Cerebellar cortex (tissue), 1 donor: Measurements from ENCODE around the gene FAM156B.
"Not testable (repeated sequence)": the region's sequence is repeated elsewhere in the genome, so short reads cannot be mapped to it uniquely, and the experiment has no call there.

ENCODE experiments used
- DNase-seq: peaks from one replicate; pipeline ENCODE4 v3.0.0-alpha.2; 2015; ENCODE audit warnings: low spot score

FAM156B gene

GRCh38 chrX:52896855-52897709, at the start of gene FAM156B:
Gene FAM156B, plus strand, starts transcription at chrX:52897330. Its CDS starts 9,896 bp downstream, at chrX:52907226.
- not testable (repeated sequence) for DNase-seq

- DNase-seq = no peak
Measured at GRCh38 chrX:52852110-52852860, 44.8 kb upstream of the FAM156B start.

GRCh38 chrX:52856991-52857525, 40.1 kb upstream of the FAM156B start:
- DNase-seq = not testable (repeated sequence)

- DNase-seq = no peak
Measured at GRCh38 chrX:52865343-52865998, 31.7 kb upstream of the FAM156B start.

- DNase-seq = no peak
Measured at GRCh38 chrX:52867610-52868348, 29.4 kb upstream of the FAM156B start, which contains the start of gene XAGE3. Gene XAGE3, minus strand, starts transcription at chrX:52868083. Its CDS starts 950 bp downstream, at chrX:52867133.

GRCh38 chrX:52870046-52870445, 27.1 kb upstream of the FAM156B start:
- no peak for DNase-seq

- DNase-seq = not testable (repeated sequence)
Measured at GRCh38 chrX:52873825-52874224, 23.3 kb upstream of the FAM156B start.

GRCh38 chrX:52874661-52875060, 22.5 kb upstream of the FAM156B start:
- no peak for DNase-seq

- not testable (repeated sequence) for DNase-seq
Measured at GRCh38 chrX:52875436-52875835, 21.7 kb upstream of the FAM156B start.

GRCh38 chrX:52876386-52876785, 20.7 kb upstream of the FAM156B start:
- not testable (repeated sequence) for DNase-seq

- DNase-seq = not testable (repeated sequence)
Measured at GRCh38 chrX:52887459-52887858, 9.7 kb upstream of the FAM156B start.

- not testable (repeated sequence) for DNase-seq
Measured at GRCh38 chrX:52888090-52888489, 9.0 kb upstream of the FAM156B start.

- not testable (repeated sequence) for DNase-seq
Measured at GRCh38 chrX:52896438-52896837, 692 bp upstream of the FAM156B start.

- DNase-seq = not testable (repeated sequence)
Measured at GRCh38 chrX:52905531-52905930, 8.4 kb downstream of the FAM156B start.

GRCh38 chrX:52906072-52906471, 8.9 kb downstream of the FAM156B start:
- not testable (repeated sequence) for DNase-seq

- not testable (repeated sequence) for DNase-seq
Measured at GRCh38 chrX:52907137-52907536, 10.0 kb downstream of the FAM156B start.

GRCh38 chrX:52907900-52908299, 10.8 kb downstream of the FAM156B start:
- DNase-seq = not testable (repeated sequence)

- DNase-seq = not testable (repeated sequence)
Measured at GRCh38 chrX:52909313-52909969, 12.3 kb downstream of the FAM156B start.

GRCh38 chrX:52913681-52914080, 16.6 kb downstream of the FAM156B start:
- DNase-seq = not testable (repeated sequence)

GRCh38 chrX:52914704-52915103, 17.6 kb downstream of the FAM156B start:
- DNase-seq = not testable (repeated sequence)
